ENCODE results near the gene CSH1. TPM values are rescaled to one million over a fixed set of nuclear protein-coding genes. Genes with fewer than 3 reads are reported as not detected.
"Not testable (repeated sequence)": the region's sequence is repeated elsewhere in the genome, so short reads cannot be mapped to it uniquely, and the experiment has no call there.

CSH1 gene
- total RNA-seq, 1 experiment from 2014 or later, result not detected

- not testable (repeated sequence) for DNase-seq (ENCODE audit: low spot score)
Measured at GRCh38 chr17:63904796-63905195, 8.4 kb upstream of the CSH1 start.

GRCh38 chr17:63903787-63904201 is 7.4 kb upstream of the CSH1 start:
- not testable (repeated sequence) for DNase-seq (ENCODE audit: low spot score)

DNA sequence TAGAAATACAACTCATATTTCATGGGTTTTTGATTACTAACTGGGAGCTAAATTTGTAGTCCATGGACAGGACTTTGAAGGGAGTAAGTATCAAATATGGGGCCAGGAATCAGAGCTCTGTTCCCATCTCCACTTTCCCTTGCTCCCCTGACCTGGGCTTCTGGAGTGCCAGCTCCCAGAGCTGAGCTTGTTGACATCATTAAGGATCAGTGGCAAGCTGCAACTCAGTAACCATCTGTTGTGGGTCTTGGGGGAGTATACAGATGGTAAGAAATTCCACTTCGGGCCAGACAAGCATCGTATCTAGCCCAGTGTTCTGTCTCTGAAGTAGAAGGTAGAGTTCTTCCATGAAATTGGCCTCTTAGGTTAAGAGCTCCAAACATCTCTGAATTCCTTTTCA is 5.6 kb upstream of the CSH1 start:
- DNase-seq (ENCODE audit: low spot score), result not testable (repeated sequence)

- DNase-seq (ENCODE audit: low spot score), result not testable (repeated sequence)
Measured at GRCh38 chr17:63898899-63899798, 2.8 kb upstream of the CSH1 start.

DNA sequence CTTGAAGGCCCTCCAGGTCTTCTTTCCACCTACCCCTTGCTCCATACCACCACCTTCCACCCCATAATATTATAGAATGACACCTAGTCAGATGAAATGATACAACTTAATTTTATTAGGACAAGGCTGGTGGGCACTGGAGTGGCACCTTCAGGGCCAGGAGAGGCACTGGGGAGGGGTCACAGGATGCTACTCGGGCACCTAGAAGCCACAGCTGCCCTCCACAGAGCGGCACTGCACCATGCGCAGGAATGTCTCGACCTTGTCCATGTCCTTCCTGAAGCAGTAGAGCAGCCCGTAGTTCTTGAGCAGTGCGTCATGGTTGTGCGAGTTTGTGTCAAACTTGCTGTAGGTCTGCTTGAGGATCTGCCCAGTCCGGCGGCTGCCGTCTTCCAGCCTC is 1.6 kb downstream of the CSH1 start:
- not testable (repeated sequence) for DNase-seq (ENCODE audit: low spot score)

DNA sequence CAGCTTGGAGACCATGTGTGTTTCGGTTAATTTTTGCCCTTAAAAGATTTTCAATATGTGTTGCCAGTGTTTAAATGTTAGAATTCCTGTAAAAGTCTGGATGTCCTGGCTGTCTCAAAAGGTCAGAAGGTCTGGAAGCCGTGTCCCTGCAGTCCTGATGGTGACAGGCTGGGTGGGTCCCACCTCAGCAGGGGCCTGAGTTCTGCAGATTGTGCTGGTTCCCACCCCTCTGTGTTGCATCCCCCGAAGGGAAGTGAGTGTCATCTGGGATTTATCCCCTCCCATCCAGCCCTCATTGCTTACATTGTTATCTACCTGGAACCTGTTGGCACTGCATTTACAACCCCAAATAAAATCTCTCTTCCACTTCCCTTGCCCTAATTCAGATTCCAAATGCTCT is 2.4 kb downstream of the CSH1 start:
- not testable (repeated sequence) for DNase-seq (ENCODE audit: low spot score)

DNA sequence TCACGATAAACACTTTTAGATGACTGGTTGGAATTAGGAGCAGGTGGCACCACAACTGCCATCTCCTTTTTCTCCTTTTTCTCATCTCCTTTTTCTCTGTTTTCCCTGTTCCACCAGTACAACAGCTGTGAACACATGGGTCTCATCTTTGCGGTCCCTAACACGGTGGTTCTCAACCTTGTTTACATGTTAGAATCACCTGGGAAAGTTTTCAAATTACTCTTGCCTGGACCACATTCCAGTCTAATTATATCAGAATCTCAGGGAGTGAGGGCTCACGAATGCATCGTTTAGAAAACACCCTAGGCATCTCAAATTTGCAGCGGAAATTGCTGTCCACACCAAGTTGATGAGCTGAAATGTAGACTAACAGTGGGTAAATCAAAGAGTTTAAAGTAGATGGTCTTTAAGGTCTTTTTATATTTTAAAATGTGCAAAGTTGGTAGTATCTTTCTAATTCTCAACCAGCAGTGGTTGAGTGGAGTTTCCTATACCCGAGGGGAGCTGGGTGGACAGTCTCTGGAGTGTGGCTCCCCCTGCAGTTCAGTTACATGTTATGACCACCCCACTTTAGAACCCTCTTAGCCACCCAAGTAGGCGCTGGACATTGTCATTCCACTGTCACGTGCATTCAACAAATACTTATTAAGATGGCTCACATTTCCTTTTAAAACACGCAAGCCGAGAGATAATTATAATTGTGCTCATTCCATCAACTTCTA is 3.9 kb downstream of the CSH1 start:
- DNase-seq (ENCODE audit: low spot score), result peak; percentile 15

DNA sequence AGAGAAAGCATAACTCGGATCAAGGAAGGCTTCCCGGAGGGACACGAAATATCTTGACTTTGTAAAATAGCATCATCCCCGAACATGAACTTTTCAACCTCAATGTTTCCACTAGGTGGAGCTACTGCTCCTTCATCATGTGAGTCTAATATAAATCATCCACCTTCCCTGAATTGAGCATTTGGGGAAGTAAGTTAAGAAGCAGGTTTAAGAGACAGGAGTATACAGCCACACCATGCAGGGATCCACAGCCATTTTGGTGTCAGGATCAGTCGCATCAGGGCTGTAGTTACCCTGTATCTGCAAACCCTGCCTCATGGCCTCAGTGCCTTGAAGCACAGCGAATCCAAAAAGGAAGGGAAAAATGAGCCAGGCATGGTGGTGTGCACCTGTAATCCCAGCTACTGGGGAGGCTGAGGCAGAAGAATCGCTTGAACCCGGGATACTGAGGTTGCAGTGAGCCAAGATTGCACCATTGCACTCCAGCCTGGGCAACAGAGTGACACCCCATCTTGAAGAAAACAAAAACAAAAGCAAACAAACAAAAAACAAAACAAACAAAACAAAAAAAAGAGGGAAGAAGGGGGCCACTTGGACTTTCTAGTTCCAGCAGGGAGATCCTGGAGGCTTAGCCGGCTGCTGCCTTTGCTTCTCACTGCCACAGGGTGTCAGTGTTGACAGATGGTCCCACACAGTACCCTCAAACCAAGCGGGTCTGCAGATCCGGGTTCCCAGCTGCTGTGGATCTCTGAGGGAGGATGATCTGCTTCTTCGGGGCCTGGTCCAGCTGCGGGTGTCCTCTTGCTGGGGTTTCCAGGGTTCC is 7.1 kb downstream of the CSH1 start:
- peak; percentile 25 for DNase-seq (ENCODE audit: low spot score)

DNA sequence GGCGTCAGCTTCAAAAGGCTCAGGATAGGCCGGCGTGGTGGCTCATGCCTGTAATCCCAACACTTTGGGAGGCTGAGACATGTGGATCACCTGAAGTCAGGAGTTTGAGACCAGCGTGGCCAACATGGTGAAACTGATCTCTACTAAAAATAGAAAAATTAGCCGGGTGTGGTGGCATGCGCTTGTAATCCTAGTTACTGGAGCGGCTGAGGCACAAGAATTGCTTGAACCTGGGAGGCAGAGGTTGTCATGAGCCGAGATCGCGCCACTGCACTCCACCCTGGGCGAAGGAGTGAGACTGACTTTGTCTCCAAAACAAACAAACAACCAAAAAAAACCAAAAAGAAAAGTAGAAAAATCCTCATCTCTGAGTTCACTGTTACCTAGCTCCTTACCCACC is 11.3 kb downstream of the CSH1 start:
- not testable (repeated sequence) for DNase-seq (ENCODE audit: low spot score)

GRCh38 chr17:63882626-63883126 is 13.7 kb downstream of the CSH1 start:
- DNase-seq (ENCODE audit: low spot score), result not testable (repeated sequence)

DNA sequence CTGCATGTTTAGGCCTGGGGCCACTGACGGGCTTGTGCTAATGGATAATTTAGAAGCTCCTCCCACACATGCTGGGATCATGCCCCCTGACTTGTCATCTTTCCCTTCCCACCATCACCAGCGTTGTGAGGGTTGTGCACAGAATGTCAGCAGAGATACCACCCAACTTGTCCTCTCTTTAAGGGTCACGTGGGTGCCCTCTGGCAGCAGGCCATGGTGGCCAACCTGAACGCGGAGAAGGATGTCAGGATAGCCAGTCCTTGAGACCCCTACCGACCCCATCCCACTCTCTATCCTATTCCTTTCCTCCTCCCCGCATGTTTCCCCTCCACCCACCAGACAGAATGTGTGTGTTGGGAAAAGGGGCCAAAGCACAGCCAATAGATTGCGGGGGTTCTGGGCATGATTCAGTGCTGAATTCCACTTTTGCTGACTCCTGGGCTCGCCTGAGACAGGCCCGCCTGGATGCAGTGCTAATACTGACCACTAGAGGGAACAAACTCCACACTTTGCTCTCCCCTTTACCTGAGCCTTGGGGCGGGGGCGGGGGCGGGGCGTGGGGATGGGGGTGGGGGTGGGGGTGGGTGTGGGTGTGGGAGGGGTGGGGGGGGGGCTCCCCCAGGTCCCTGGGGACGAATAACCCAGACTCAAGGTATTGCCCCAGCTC is 14.3 kb downstream of the CSH1 start, which contains the start of gene GH2:
Gene GH2, minus strand, starts transcription at position 10 of the 667 bp plus-strand sequence. CDS start 143 bp downstream, outside the sequence.
- peak; percentile 65 for DNase-seq (ENCODE audit: low spot score)

DNA sequence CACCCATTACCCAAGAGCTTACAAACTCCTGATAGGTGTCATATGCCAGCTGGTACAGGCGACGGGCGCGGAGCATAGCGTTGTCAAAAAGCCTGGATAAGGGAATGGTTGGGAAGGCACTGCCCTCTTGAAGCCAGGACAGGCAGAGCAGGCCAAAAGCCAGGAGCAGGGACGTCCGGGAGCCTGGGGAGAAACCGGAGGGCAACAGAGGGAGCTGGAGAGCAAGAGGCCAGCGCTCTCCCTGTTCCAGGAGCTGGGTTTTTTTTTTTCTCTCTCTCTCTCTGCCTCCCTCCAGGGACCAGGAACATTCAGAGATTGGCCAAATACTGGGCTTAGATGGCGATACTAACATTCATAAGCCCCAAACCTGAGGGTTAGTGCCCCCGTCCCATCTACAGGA is 15.0 kb downstream of the CSH1 start:
- not testable (repeated sequence) for DNase-seq (ENCODE audit: low spot score)

GRCh38 chr17:63880706-63881105 is 15.7 kb downstream of the CSH1 start:
- no peak for DNase-seq (ENCODE audit: low spot score)

- DNase-seq (ENCODE audit: low spot score), result not testable (repeated sequence)
Measured at GRCh38 chr17:63878413-63878812, 18.0 kb downstream of the CSH1 start.

- DNase-seq (ENCODE audit: low spot score), result not testable (repeated sequence)
Measured at GRCh38 chr17:63874693-63875092, 21.7 kb downstream of the CSH1 start.

GRCh38 chr17:63874061-63874626 is 22.2 kb downstream of the CSH1 start:
- not testable (repeated sequence) for DNase-seq (ENCODE audit: low spot score)

GRCh38 chr17:63873577-63873976 is 22.8 kb downstream of the CSH1 start, which contains the start of gene CSH2:
Gene CSH2, minus strand, starts transcription at chr17:63873677. Its CDS starts 63 bp downstream, at chr17:63873614.
- not testable (repeated sequence) for DNase-seq (ENCODE audit: low spot score)

DNA sequence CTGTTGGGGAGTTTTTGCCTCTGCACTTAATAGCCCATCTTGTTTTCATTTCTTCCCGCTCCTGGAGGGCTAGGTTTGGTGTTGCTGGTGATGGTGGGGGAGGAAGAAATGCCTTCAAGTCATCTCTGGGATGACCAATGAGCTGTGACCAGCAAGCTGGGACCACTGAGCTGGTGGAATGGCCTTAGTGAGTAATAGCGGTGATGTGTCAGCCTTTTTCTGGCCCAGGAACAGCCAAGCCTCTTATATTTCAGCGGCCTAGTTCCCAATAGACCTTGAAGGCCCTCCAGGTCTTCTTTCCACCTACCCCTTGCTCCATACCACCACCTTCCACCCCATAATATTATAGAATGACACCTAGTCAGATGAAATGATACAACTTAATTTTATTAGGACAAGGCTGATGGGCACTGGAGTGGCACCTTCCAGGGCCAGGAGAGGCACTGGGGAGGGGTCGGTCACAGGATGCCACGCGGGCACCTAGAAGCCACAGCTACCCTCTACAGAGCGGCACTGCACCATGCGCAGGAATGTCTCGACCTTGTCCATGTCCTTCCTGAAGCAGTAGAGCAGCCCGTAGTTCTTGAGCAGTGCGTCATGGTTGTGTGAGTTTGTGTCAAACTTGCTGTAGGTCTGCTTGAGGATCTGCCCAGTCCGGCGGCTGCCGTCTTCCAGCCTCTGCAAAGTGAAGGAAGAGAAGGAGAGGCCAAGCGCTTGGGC is 24.6 kb downstream of the CSH1 start:
- not testable (repeated sequence) for DNase-seq (ENCODE audit: low spot score)

GRCh38 chr17:63870292-63870665 is 26.1 kb downstream of the CSH1 start:
- DNase-seq (ENCODE audit: low spot score), result not testable (repeated sequence)
